HCT116 (cell line): Measurements from ENCODE around the gene ABL1. TPM values are rescaled to one million over a fixed set of nuclear protein-coding genes. Genes with fewer than 3 reads are reported as not detected.

Experiments
- ATAC-seq: fragments of 200-7000 bp; cut with Tn5 transposase; 2 replicates; pipeline ENCODE4 v1.9.1; 2020; ENCODE audit warnings: mild to moderate bottlenecking, moderate library complexity
- BruUV-seq: library from RNA; stranded (reverse); fragments of 400-500 nt; replicated peaks from 2 replicates; lab custom pipeline; 2021; lab: Mats Ljungman, UMichigan
- CTCF ChIA-PET: fragments of 300-600 bp; sonication (Branson Sonifier 250); formaldehyde crosslinking; loops from one replicate; lab custom pipeline; 2021; ENCODE audit warnings: antibody characterized with exemption; lab: Charles Lee
- POLR2A ChIA-PET: fragments of 300-600, 350-600 bp; sonication (Branson Sonifier 250); formaldehyde crosslinking; loops from one replicate; lab custom pipeline; 2021; ENCODE audit warnings: antibody characterized with exemption; lab: Charles Lee
- RAD21 ChIA-PET, 2 experiments: fragments of 300-600 bp; sonication (Branson Sonifier 250); formaldehyde crosslinking; loops; one replicate each; lab custom pipeline; 2023; ENCODE audit warnings: low total read pairs in 2 of 2; ENCODE audit not compliant: uncharacterized antibody in 2 of 2, unreplicated experiment in 2 of 2, low non-redundant PET in 1 of 2; lab: Charles Lee
- DNase-seq: peaks from one replicate; pipeline ENCODE4 v3.0.0-alpha.2; 2010; ENCODE audit warnings: low read depth, low spot score
- H2AFZ ChIP-seq: fragments of 200-600 bp; shearing (Covaris generic), sonication (generic); 2 replicates; pipeline ENCODE4 v1.6.1; 2017; ENCODE audit warnings: low read depth, mixed run types, mixed read lengths, antibody characterized with exemption, low read length; ENCODE audit not compliant: poor library complexity, severe bottlenecking
- H3K27ac ChIP-seq: 2 replicates; pipeline ENCODE4 v1.5.1; 2012; ENCODE audit warnings: low read depth, low read length
- H3K27me3 ChIP-seq: fragments of 200-600 bp; sonication (generic); 2 replicates; pipeline ENCODE4 v1.6.1; 2016; ENCODE audit warnings: mixed run types, low read length, mixed read lengths; ENCODE audit not compliant: insufficient read depth
- H3K36me3 ChIP-seq, 2 experiments: fragments of 200-500 bp in 1 of 2; fragments of 200-600 bp in 1 of 2; sonication (Bioruptor generic) in 1 of 2; sonication (generic) in 1 of 2; 2 replicates each; pipeline versions ENCODE4 v1.5.1 to v1.6.1; 2014 to 2016; ENCODE audit warnings: low read length in 2 of 2, inconsistent platforms in 1 of 2, mixed read lengths in 1 of 2, mixed run types in 1 of 2; ENCODE audit not compliant: insufficient read depth in 2 of 2, control insufficient read depth in 1 of 2
- H3K4me1 ChIP-seq, 2 experiments: fragments of 200-600 bp in 1 of 2; sonication (generic) in 1 of 2; 2 replicates each; pipeline versions ENCODE4 v1.5.1 to v1.6.1; 2012 to 2017; ENCODE audit warnings: low read length in 2 of 2, inconsistent platforms in 1 of 2, mild to moderate bottlenecking in 1 of 2, mixed read lengths in 1 of 2, mixed run types in 1 of 2, moderate library complexity in 1 of 2; ENCODE audit not compliant: insufficient read depth in 2 of 2, control insufficient read depth in 1 of 2
- H3K4me2 ChIP-seq: fragments of 200-600 bp; sonication (generic); 2 replicates; pipeline ENCODE4 v1.6.1; 2017; ENCODE audit warnings: mixed run types, low read length, mixed read lengths
- H3K4me3 ChIP-seq, 2 experiments: fragments of 200-600 bp in 1 of 2; sonication (generic) in 1 of 2; replicated peaks in 1 of 2; 2 replicates each; pipeline ENCODE4 v1.5.1; 2011 to 2016; ENCODE audit warnings: low read length in 2 of 2, control low read depth in 1 of 2, low read depth in 1 of 2, mild to moderate bottlenecking in 1 of 2, mixed read lengths in 1 of 2, mixed run types in 1 of 2
- H3K79me2 ChIP-seq: fragments of 200-600 bp; sonication (generic); 2 replicates; pipeline ENCODE4 v1.6.1; 2017; ENCODE audit warnings: mild to moderate bottlenecking, mixed run types, low read length, moderate library complexity, mixed read lengths; ENCODE audit not compliant: insufficient read depth
- H3K9ac ChIP-seq: fragments of 200-600 bp; sonication (generic); 2 replicates; pipeline ENCODE4 v1.6.1; 2016; ENCODE audit warnings: low read length, mixed read lengths
- H3K9me2 ChIP-seq: fragments of 200-600 bp; sonication (generic), shearing (Covaris generic); 2 replicates; pipeline ENCODE4 v1.6.1; 2017; ENCODE audit warnings: mixed run types, mild to moderate bottlenecking, moderate library complexity; ENCODE audit not compliant: insufficient read depth
- H3K9me3 ChIP-seq, 2 experiments: fragments of 200-500 bp in 1 of 2; fragments of 200-600 bp in 1 of 2; sonication (Bioruptor generic) in 1 of 2; sonication (generic) in 1 of 2; 2 replicates each; pipeline ENCODE4 v1.6.1; 2014 to 2017; ENCODE audit warnings: low read length in 2 of 2, mixed read lengths in 2 of 2, inconsistent platforms in 1 of 2, low read depth in 1 of 2, mild to moderate bottlenecking in 1 of 2, mixed run types in 1 of 2, moderate library complexity in 1 of 2; ENCODE audit not compliant: control insufficient read depth in 1 of 2, insufficient read depth in 1 of 2
- H4K20me1 ChIP-seq: fragments of 200-600 bp; sonication (generic), shearing (Covaris generic); 2 replicates; pipeline ENCODE4 v1.6.1; 2017; ENCODE audit warnings: mixed run types, mild to moderate bottlenecking, moderate library complexity; ENCODE audit not compliant: insufficient read depth
- ATF3 ChIP-seq: IDR thresholded peaks from 2 replicates; pipeline ENCODE4 v1.6.1; 2012
- CEBPB ChIP-seq: IDR thresholded peaks from 2 replicates; pipeline ENCODE4 v1.6.1; 2012; ENCODE audit warnings: low read depth
- ELF1 ChIP-seq: IDR thresholded peaks from 2 replicates; pipeline ENCODE4 v1.6.1; 2012; ENCODE audit warnings: low read depth, borderline replicate concordance
- EZH2 ChIP-seq: fragments of 200-600 bp; sonication (generic); IDR thresholded peaks from 2 replicates; pipeline ENCODE4 v1.6.1; 2017; ENCODE audit warnings: antibody characterized with exemption, mixed run types
- EZH2phosphoT487 ChIP-seq: fragments of 200-600 bp; IDR thresholded peaks from 2 replicates; pipeline ENCODE4 v1.6.1; 2018; ENCODE audit warnings: antibody characterized with exemption, borderline replicate concordance
- FOSL1 ChIP-seq: IDR thresholded peaks from 2 replicates; pipeline ENCODE4 v1.6.1; 2012; ENCODE audit warnings: low read depth
- JUND ChIP-seq: IDR thresholded peaks from 2 replicates; pipeline ENCODE4 v1.6.1; 2012
- POLR2A ChIP-seq: IDR thresholded peaks from 2 replicates; pipeline ENCODE4 v1.7.0; 2011; ENCODE audit warnings: borderline replicate concordance; ENCODE audit not compliant: insufficient read depth, insufficient read length; ENCODE audit errors: extremely low read depth
- POLR2AphosphoS5 ChIP-seq: IDR thresholded peaks from 2 replicates; pipeline ENCODE4 v1.6.1; 2011; ENCODE audit warnings: mild to moderate bottlenecking, low read depth, low read length, moderate library complexity
- RAD21 ChIP-seq: IDR thresholded peaks from 2 replicates; pipeline ENCODE4 v1.6.1; 2012; ENCODE audit warnings: low read depth, mild to moderate bottlenecking
- REST ChIP-seq: IDR thresholded peaks from 2 replicates; pipeline ENCODE4 v1.6.1; 2012; ENCODE audit warnings: low read depth
- SP1 ChIP-seq: IDR thresholded peaks from 2 replicates; pipeline ENCODE4 v1.6.1; 2012; ENCODE audit warnings: low read depth
- SRF ChIP-seq: IDR thresholded peaks from 2 replicates; pipeline ENCODE4 v1.6.1; 2012; ENCODE audit warnings: low read depth
- TCF7L2 ChIP-seq: IDR thresholded peaks from 2 replicates; pipeline ENCODE4 v1.7.0; 2011; ENCODE audit warnings: borderline replicate concordance, inconsistent platforms; ENCODE audit not compliant: insufficient read depth, insufficient read length; ENCODE audit errors: extremely low read depth
- YY1 ChIP-seq: IDR thresholded peaks from 2 replicates; pipeline ENCODE4 v1.6.1; 2011; ENCODE audit warnings: low read length, low read depth, moderate library complexity, mild to moderate bottlenecking; ENCODE audit not compliant: insufficient replicate concordance; ENCODE audit errors: extremely low read depth
- ZFX ChIP-seq: fragments of 450-650 bp; IDR thresholded peaks from 2 replicates; pipeline ENCODE4 v1.6.1; 2017
- ZNF274 ChIP-seq: fragments of 200-500 bp; sonication (Bioruptor generic); IDR thresholded peaks from 2 replicates; pipeline ENCODE4 v1.6.1; 2014; ENCODE audit warnings: mild to moderate bottlenecking, low read depth, low read length, inconsistent platforms
- intact Hi-C: fragments of 100-400 bp; cut with micrococcal nuclease; formaldehyde crosslinking; loops from 2 replicates; pipeline ENCODE4 v1.10.0; 2022
- total RNA-seq: library from RNA; stranded (reverse); gene quantifications from one replicate; pipeline ENCODE4 v1.2.1, GENCODE V29; 2021; ENCODE audit not compliant: unreplicated experiment
- TF ChIP-seq, protein P1 (sequence below): IDR thresholded peaks from 2 replicates; pipeline ENCODE4 v1.6.1; 2012

ABL1 gene
- total RNA-seq, 1 experiment from 2014 or later, result 54.7 TPM

DNA sequence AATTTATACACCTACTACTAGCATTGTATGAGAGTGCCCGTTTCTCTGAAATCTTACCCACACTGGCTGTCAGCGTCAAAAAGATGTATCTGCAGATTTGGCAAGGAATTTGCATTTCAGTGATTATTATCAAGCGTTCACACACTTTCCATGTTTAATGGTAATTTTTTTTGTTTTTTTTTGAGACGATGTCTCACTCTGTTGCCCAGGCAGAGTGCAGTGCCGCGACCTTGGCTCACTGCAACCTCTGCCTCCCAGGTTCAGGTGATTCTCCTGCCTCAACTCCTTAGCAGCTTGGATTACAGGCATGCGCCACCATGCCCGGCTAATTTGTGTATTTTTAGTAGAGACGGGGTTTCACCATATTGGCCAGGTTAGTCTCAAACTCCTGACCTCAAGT is 14.3 kb downstream of the ABL1 start:
- intact Hi-C loops, result loop anchor here (5.0 kb wide), 2 partner anchors 77 to 137 kb away; no protein-coding TSS in a partner anchor
- no peak overlapping the region for H3K4me3 ChIP-seq
- ATAC-seq (no peak), DNase-seq (no peak)
- no peaks in the 10 kb centered on the region for H3K9me3 ChIP-seq
- ChIA-PET RAD21 (no interaction called here), CTCF (interaction anchor here (1.1 kb wide), 1 partner anchor 14 kb away, joined by 3 read pairs; no protein-coding TSS in a partner anchor), POLR2A (no interaction called here)
- H3K27me3 ChIP-seq, result no peaks in the 10 kb centered on the region
- H3K9me2 ChIP-seq, result no peaks in the 10 kb centered on the region
- H2AFZ ChIP-seq, result no peak overlapping the region
- peaks cover 8% of the 10 kb centered on the region; the same call in 1 of the 2 replicates for H4K20me1 ChIP-seq
- H3K4me1 ChIP-seq, result peaks cover 36 to 40% of the 10 kb centered on the region in 2 experiments
- H3K36me3 ChIP-seq, result peaks cover 0 to 4% of the 10 kb centered on the region in 2 experiments; a peak in 2 of 4 replicates
- H3K27ac ChIP-seq, result no peak overlapping the region
- BruUV-seq, result no TSS peak
- H3K9ac ChIP-seq, result no peak overlapping the region
- H3K79me2 ChIP-seq, result peaks cover 93% of the 10 kb centered on the region
- no peak overlapping the region for H3K4me2 ChIP-seq
- TF ChIP-seq REST (no peak), ATF3 (no peak), ZNF274 (no peak), EZH2phosphoT487 (no peak), JUND (no peak), EZH2 (no peak), YY1 (no peak), POLR2A (no peak), ELF1 (no peak), ZFX (no peak), POLR2AphosphoS5 (no peak), RAD21 (no peak), SRF (no peak), CEBPB (no peak), SP1 (no peak), TCF7L2 (no peak), FOSL1 (no peak)
- TF ChIP-seq, protein P1, sequence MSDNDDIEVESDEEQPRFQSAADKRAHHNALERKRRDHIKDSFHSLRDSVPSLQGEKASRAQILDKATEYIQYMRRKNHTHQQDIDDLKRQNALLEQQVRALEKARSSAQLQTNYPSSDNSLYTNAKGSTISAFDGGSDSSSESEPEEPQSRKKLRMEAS, result no peak
